Activated T-cell treated with anti-CD3 and anti-CD28 coated beads, Interleukin-2, amount 50 U/mL, for 48 hours (primary cell): Measurements from ENCODE around the gene CD40.

Experiments used
- DNase-seq, 2 experiments: peaks; one replicate each; pipeline ENCODE4 v3.0.0-alpha.2; 2020

The CD40 gene

DNA sequence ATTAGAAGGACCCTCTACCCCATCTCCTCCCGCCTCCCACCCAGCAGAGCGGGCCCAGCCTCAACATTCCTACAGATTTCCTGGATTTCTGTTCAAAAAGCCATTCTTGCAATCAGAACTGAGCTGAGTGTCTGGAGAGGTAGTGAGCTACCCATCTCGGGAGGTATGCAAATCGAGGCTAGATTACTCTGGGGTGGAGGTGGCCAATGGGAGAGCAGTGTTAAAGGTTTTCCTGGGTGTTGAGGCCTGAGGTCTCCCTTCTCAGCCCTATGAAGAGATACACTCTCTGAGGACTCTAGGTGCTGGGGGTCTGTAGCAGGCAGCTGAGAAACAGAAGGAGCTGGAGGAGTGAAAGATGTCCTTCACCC lies 57.0 kb downstream of the CD40 start:
- DNase-seq: no peak

GRCh38 chr20:46176739-46177378 lies 58.7 kb downstream of the CD40 start:
- no peak for DNase-seq

DNA sequence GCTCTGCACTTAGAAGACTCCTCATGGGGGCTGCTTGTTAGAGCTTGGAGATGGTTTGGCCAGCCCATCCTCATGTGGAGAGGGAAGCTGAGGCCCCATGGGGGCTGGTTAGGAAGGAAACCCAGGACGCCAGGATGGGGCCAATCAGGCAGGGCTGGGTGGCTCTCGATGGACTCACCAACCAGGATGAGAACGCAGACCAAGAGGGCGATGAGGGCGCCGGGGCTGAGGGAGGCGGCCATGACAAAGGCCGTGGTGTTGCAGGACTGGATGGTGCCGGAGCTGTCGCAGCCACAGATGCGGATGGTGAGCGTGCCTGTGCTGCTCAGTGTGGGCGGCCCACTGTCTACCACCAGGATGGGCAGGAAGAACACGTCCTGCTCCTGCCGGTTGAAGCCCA lies 59.7 kb downstream of the CD40 start:
- no peak for DNase-seq

- no peak for DNase-seq
Measured at GRCh38 chr20:46178891-46179290, 60.8 kb downstream of the CD40 start.
